H1 (cell line): ENCODE data around the gene PLEKHH3.

Source experiments
- CBX5 ChIP-seq: fragments of 300-800, 300-1000 bp; sonication (generic); IDR thresholded peaks from 2 replicates; pipeline ENCODE4 v1.7.1; 2016; ENCODE audit warnings: antibody characterized with exemption, low read length, low read depth
- JUND ChIP-seq: IDR thresholded peaks from 2 replicates; pipeline ENCODE4 v1.6.1; 2011; ENCODE audit warnings: mild to moderate bottlenecking, improper control_type of control experiment, low read length
- USF2 ChIP-seq: IDR thresholded peaks from 2 replicates; pipeline ENCODE4 v1.6.1; 2011; ENCODE audit warnings: low read length, improper control_type of control experiment

DNA sequence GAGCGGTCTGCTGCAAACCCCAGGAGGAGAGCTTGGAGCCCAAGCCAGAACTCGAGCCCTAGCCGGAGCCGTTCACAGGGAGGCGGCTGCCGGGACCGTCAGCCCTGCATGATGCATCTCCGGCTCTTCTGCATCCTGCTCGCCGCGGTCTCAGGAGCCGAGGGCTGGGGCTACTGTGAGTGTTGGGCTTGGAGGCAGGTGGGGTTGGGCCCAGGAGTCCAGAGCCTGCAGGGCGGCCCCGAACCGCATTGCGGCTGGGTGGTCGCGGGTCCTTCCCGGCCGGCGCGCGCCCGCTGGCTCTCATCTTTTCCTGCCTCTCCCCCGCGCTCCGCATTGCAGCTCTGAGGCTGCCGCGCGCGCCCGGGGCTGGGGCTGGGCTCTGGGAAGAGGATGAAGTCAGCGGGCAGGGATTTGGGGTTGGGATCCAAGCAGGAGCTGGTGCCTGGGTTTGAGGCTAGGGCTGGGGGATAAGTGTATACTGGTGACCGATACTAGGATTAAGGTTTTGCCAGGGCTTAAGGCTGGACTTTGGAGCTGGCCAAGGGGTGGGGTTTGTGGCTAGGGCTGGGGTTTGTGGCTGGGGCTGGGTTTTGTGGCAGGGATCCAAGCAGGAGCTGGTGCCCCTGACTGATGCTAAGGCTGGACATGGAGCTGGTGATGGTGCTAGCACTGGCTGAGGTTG, 6.1 kb upstream of the PLEKHH3 start:
- TF ChIP-seq USF2 (no peak), CBX5 (no peak), JUND (no peak)
